ENCODE results near the gene SLC11A2.

DNA sequence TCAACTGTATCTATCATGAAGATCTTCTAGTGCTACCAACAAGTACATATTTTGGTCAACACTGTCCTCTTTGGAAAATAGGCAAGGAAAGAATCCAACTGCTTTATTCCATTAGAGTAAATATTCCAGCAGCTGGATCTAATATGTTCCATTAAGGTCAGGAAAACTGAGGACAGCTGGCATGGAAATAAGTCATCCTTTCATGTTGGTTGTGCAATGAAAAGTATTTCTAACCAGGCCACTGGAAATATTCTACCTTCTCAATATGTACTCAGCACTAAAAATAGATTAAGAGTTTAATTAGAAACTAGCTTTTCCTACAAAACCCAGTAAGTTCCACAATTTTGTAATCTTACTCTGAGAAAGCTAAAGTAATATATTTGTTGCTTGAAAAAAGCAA lies 54.2 kb downstream of the SLC11A2 start:
- TF ChIP-seq, protein P1, sequence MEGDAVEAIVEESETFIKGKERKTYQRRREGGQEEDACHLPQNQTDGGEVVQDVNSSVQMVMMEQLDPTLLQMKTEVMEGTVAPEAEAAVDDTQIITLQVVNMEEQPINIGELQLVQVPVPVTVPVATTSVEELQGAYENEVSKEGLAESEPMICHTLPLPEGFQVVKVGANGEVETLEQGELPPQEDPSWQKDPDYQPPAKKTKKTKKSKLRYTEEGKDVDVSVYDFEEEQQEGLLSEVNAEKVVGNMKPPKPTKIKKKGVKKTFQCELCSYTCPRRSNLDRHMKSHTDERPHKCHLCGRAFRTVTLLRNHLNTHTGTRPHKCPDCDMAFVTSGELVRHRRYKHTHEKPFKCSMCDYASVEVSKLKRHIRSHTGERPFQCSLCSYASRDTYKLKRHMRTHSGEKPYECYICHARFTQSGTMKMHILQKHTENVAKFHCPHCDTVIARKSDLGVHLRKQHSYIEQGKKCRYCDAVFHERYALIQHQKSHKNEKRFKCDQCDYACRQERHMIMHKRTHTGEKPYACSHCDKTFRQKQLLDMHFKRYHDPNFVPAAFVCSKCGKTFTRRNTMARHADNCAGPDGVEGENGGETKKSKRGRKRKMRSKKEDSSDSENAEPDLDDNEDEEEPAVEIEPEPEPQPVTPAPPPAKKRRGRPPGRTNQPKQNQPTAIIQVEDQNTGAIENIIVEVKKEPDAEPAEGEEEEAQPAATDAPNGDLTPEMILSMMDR (IDR thresholded peaks at IDR 0.05), result no peak
- no peak for TF ChIP-seq POLR2A (IDR thresholded peaks at IDR 0.05)
